Lower leg skin (tissue), 4 donors: ENCODE measurements around the gene PRR23C. TPM values are rescaled to one million over a fixed set of nuclear protein-coding genes. Genes with fewer than 3 reads are reported as not detected.
A peak's percentile ranks its signal among the peaks of the same experiment; 100 is the strongest.

Experiments
- DNase-seq, 2 donors: peaks; one replicate each; pipeline ENCODE4 v3.0.0-alpha.2; 2019; ENCODE audit warnings: low spot score in 2 of 2
- H3K4me3 ChIP-seq: fragments of 200-600 bp; sonication (generic); 2 replicates; pipeline ENCODE4 v1.5.1; 2017; ENCODE audit warnings: mild to moderate bottlenecking, low read depth; ENCODE audit not compliant: poor library complexity, severe bottlenecking
- CTCF ChIP-seq, 3 donors: fragments of 450-650 bp; IDR thresholded peaks; one replicate each; pipeline ENCODE4 v1.5.1; 2016; ENCODE audit warnings: antibody characterized with exemption in 3 of 3, mild to moderate bottlenecking in 3 of 3, moderate library complexity in 2 of 3
- POLR2A ChIP-seq, 2 donors: fragments of 450-650 bp; IDR thresholded peaks; one replicate each; pipeline ENCODE4 v1.6.1; 2016 to 2017; ENCODE audit warnings: antibody characterized with exemption in 2 of 2, mild to moderate bottlenecking in 1 of 2, moderate library complexity in 1 of 2
- WGBS, 2 donors: methylation state at CpG; one replicate each; pipeline ENCODE4 v1.1.5; 2018; 5-methylcytosine and 5-hydroxymethylcytosine counted together
- intact Hi-C: fragments of 100-400 bp; cut with DNase I; formaldehyde crosslinking; loops from one replicate; pipeline ENCODE4 v1.15.0; 2023; ENCODE audit warnings: low total_unique reads
- total RNA-seq, 4 donors: library from RNA; depleted of rRNA; stranded (reverse); fragments of >200 nt; gene quantifications; one replicate each; pipeline ENCODE4 v1.1.0, GENCODE V29; 2016

Gene PRR23C
- total RNA-seq: not detected

- 62 to 68% methylated on average over 29 to 44 of the region's 77 CpGs for WGBS, 2 donors
- intact Hi-C loops: no loop called here
- no peak for TF ChIP-seq CTCF (IDR thresholded peaks at IDR 0.05)
- no peak within 1 kb of the TSS for H3K4me3 ChIP-seq
- peak in 1 of 2 donors; percentile 53 for DNase-seq
These were observed at the start of gene PRR23C for GRCh38 chr3:139044366-139045210. PRR23C (minus strand) TSS chr3:139044892; CDS start chr3:139044620, 272 bp downstream.

GRCh38 chr3:139093840-139094239 lies 49.1 kb upstream of the PRR23C start:
- TF ChIP-seq POLR2A (IDR thresholded peaks at IDR 0.05): no peak
- no peak overlapping the region for H3K4me3 ChIP-seq
- intact Hi-C loops: no loop called here
- WGBS, 2 donors: 72 to 88% methylated on average over 1 of the region's 1 CpG
- no peak for DNase-seq

GRCh38 chr3:139088462-139089324 lies 44.0 kb upstream of the PRR23C start:
- 83 to 87% methylated on average over 8 of the region's 8 CpGs for WGBS, 2 donors
- intact Hi-C loops: loop anchor here (10.0 kb wide), 1 partner anchor 1304 kb away; no protein-coding TSS in a partner anchor

GRCh38 chr3:139087621-139088020 lies 42.9 kb upstream of the PRR23C start:
- TF ChIP-seq POLR2A (IDR thresholded peaks at IDR 0.05) (no peak), CTCF (IDR thresholded peaks at IDR 0.05) (no peak)
- no peak for DNase-seq
- H3K4me3 ChIP-seq: no peak overlapping the region
- 65 to 71% methylated on average over 4 of the region's 4 CpGs for WGBS, 2 donors
- intact Hi-C loops: loop anchor here (10.0 kb wide), 1 partner anchor 1303 kb away; no protein-coding TSS in a partner anchor

More at GRCh38 chr3:139088462-139089324, 44.0 kb upstream of the PRR23C start:
- no peak for DNase-seq
- H3K4me3 ChIP-seq: no peak overlapping the region
- TF ChIP-seq POLR2A (IDR thresholded peaks at IDR 0.05) (no peak), CTCF (IDR thresholded peaks at IDR 0.05) (no peak)

GRCh38 chr3:139084176-139084575 lies 39.5 kb upstream of the PRR23C start:
- H3K4me3 ChIP-seq: no peak overlapping the region
- TF ChIP-seq CTCF (IDR thresholded peaks at IDR 0.05): no peak
- no peak for TF ChIP-seq POLR2A (IDR thresholded peaks at IDR 0.05)
- DNase-seq: no peak
- intact Hi-C loops: loop anchor here (10.0 kb wide), 1 partner anchor 1299 kb away; no protein-coding TSS in a partner anchor
